CD4-positive, alpha-beta T cell treated with Interleukin-4 for 1 hour (primary cell): ENCODE results near the gene FLII.
A peak's percentile ranks its signal among the peaks of the same experiment; 100 is the strongest.
"Not testable (repeated sequence)": the region's sequence is repeated elsewhere in the genome, so short reads cannot be mapped to it uniquely, and the experiment has no call there.

Experiments
- DNase-seq, 2 donors: peaks; one replicate each; pipeline ENCODE4 v3.0.0-alpha.2; 2020 to 2022

The FLII gene

GRCh38 chr17:18238299-18238698 lies 20.2 kb downstream of the FLII start:
- DNase-seq: no peak

GRCh38 chr17:18237461-18237860 lies 21.1 kb downstream of the FLII start:
- DNase-seq: no peak

GRCh38 chr17:18236494-18236893 lies 22.0 kb downstream of the FLII start:
- DNase-seq: no peak

- no peak for DNase-seq
Observed at GRCh38 chr17:18235743-18236256, 22.7 kb downstream of the FLII start.

GRCh38 chr17:18234853-18235380 lies 23.6 kb downstream of the FLII start:
- no peak for DNase-seq

GRCh38 chr17:18233803-18234518 lies 24.6 kb downstream of the FLII start:
- DNase-seq: no peak

GRCh38 chr17:18231164-18231563 lies 27.4 kb downstream of the FLII start:
- no peak for DNase-seq

GRCh38 chr17:18230288-18231141 lies 28.0 kb downstream of the FLII start:
- DNase-seq: no peak

- DNase-seq: no peak
Observed at GRCh38 chr17:18229771-18230170, 28.8 kb downstream of the FLII start.

- DNase-seq: no peak
Observed at GRCh38 chr17:18229254-18229653, 29.3 kb downstream of the FLII start.

GRCh38 chr17:18228176-18228682 lies 30.3 kb downstream of the FLII start:
- no peak for DNase-seq

GRCh38 chr17:18227635-18228034 lies 30.9 kb downstream of the FLII start:
- no peak for DNase-seq

- no peak for DNase-seq
Observed at GRCh38 chr17:18226284-18226945, 32.1 kb downstream of the FLII start.

- no peak for DNase-seq
Observed at GRCh38 chr17:18225642-18226283, 32.8 kb downstream of the FLII start.

GRCh38 chr17:18225121-18225641 lies 33.4 kb downstream of the FLII start, which contains the start of gene LLGL1:
Gene LLGL1 (plus strand): TSS chr17:18225635. CDS start chr17:18225683, 48 bp downstream.
- DNase-seq: peak; percentile 94 to 95

- no peak for DNase-seq
Observed at GRCh38 chr17:18224387-18225120, 34.0 kb downstream of the FLII start.

- DNase-seq: no peak
Observed at GRCh38 chr17:18224053-18224386, 34.5 kb downstream of the FLII start.

- DNase-seq: no peak
Observed at GRCh38 chr17:18218756-18219415, 39.7 kb downstream of the FLII start.

- DNase-seq: peak; percentile 75 to 76
Observed at GRCh38 chr17:18217412-18218015, 41.0 kb downstream of the FLII start.

GRCh38 chr17:18216906-18217305 lies 41.6 kb downstream of the FLII start:
- not testable (repeated sequence) for DNase-seq
